Stimulated activated CD4-positive, alpha-beta T cell treated with anti-CD3 and anti-CD28 coated beads, Interleukin-15, amount 100 ng/mL, for 48 hours (primary cell): ENCODE data around the gene MELK.

Source experiments
- DNase-seq, 2 donors: peaks; one replicate each; pipeline ENCODE4 v3.0.0-alpha.2; 2020; ENCODE audit warnings: low read depth in 2 of 2

MELK gene

GRCh38 chr9:36584620-36585460, 12.1 kb downstream of the MELK start:
- DNase-seq, result no peak

- no peak for DNase-seq
These were observed 17.5 kb downstream of the MELK start for GRCh38 chr9:36590231-36590630.

GRCh38 chr9:36592801-36593583, 20.3 kb downstream of the MELK start:
- DNase-seq, result no peak

GRCh38 chr9:36594213-36594612, 21.5 kb downstream of the MELK start:
- DNase-seq, result no peak

GRCh38 chr9:36597412-36598178, 24.9 kb downstream of the MELK start:
- DNase-seq, result no peak

- no peak for DNase-seq
These were observed 25.6 kb downstream of the MELK start for GRCh38 chr9:36598273-36598672.

GRCh38 chr9:36603006-36603405, 30.3 kb downstream of the MELK start:
- DNase-seq, result no peak

GRCh38 chr9:36609306-36609705, 36.6 kb downstream of the MELK start:
- DNase-seq, result no peak

- DNase-seq, result no peak
These were observed 49.4 kb downstream of the MELK start for GRCh38 chr9:36622121-36622520.

GRCh38 chr9:36623280-36623679, 50.6 kb downstream of the MELK start:
- DNase-seq, result no peak

GRCh38 chr9:36625006-36625615, 52.4 kb downstream of the MELK start:
- DNase-seq, result no peak

GRCh38 chr9:36632892-36633291, 60.2 kb downstream of the MELK start:
- DNase-seq, result no peak

- no peak for DNase-seq
These were observed 65.0 kb downstream of the MELK start for GRCh38 chr9:36637491-36638270.

- DNase-seq, result no peak
These were observed 68.2 kb downstream of the MELK start for GRCh38 chr9:36640771-36641381.

- DNase-seq, result no peak
These were observed 70.1 kb downstream of the MELK start for GRCh38 chr9:36642817-36643216.

- no peak for DNase-seq
These were observed 84.1 kb downstream of the MELK start for GRCh38 chr9:36656842-36657241.

- no peak for DNase-seq
These were observed 86.8 kb downstream of the MELK start for GRCh38 chr9:36659500-36659899.

- no peak for DNase-seq
These were observed 92.1 kb downstream of the MELK start for GRCh38 chr9:36664806-36665205.

- no peak for DNase-seq
These were observed 92.7 kb downstream of the MELK start for GRCh38 chr9:36665387-36665786.

GRCh38 chr9:36665921-36666431, 93.3 kb downstream of the MELK start:
- DNase-seq, result no peak
